ENCODE results near the gene NCKAP5.

NCKAP5 gene

DNA sequence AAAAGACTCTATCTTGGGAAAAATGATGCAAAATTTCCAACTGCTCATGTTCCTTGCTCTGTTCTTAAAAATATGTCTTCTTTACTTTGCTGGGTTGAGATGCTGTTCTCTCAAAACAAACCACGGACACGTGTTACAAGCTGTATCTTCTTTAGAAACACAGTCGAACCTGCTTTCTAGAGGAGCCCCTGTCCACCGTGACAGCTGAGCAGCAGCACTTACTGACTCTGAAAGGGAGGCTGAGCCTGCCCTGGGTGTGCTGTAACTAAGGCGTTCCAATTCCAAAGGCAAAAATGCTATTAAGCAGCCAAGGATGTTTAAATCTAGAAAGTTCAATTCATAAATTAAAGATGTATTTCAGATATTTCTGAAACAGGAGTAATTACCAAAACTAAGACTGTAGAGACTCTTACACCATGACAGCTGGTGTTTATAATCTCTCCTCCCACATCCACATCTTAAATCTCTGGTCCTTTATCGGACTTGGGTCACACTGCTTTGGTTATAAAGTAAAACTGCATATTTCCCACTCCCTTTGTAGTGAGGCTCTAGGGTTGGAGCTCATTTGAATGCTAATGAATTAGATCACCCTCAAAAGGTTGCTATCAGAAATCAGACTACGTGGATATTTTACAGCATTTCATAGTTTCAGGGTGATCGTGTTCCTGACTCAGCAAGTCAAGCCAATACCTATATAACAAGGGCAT is 617.1 kb downstream of the NCKAP5 start:
- H3K4me3 ChIP-seq (replicated peaks; ENCODE audit: low read depth, low read length) = no peak overlapping the region
- no peaks in the 10 kb centered on the region for H3K36me3 ChIP-seq (ENCODE audit: control insufficient read depth, insufficient read depth, low read length)
- no peak for DNase-seq (ENCODE audit: extremely low read depth, insufficient read length)
- TF ChIP-seq, protein P1, sequence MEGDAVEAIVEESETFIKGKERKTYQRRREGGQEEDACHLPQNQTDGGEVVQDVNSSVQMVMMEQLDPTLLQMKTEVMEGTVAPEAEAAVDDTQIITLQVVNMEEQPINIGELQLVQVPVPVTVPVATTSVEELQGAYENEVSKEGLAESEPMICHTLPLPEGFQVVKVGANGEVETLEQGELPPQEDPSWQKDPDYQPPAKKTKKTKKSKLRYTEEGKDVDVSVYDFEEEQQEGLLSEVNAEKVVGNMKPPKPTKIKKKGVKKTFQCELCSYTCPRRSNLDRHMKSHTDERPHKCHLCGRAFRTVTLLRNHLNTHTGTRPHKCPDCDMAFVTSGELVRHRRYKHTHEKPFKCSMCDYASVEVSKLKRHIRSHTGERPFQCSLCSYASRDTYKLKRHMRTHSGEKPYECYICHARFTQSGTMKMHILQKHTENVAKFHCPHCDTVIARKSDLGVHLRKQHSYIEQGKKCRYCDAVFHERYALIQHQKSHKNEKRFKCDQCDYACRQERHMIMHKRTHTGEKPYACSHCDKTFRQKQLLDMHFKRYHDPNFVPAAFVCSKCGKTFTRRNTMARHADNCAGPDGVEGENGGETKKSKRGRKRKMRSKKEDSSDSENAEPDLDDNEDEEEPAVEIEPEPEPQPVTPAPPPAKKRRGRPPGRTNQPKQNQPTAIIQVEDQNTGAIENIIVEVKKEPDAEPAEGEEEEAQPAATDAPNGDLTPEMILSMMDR (IDR thresholded peaks at IDR 0.05; ENCODE audit: insufficient read depth, low read length, poor library complexity, severe bottlenecking) = no peak
- H3K27me3 ChIP-seq (replicated peaks; ENCODE audit: control insufficient read depth, insufficient read depth, low read length) = no peaks in the 10 kb centered on the region

- Histone ChIP-seq H3K36me3 (ENCODE audit: control insufficient read depth, insufficient read depth, low read length) (no peaks in the 10 kb centered on the region), H3K4me3 (replicated peaks; ENCODE audit: low read depth, low read length) (no peak overlapping the region), H3K27me3 (replicated peaks; ENCODE audit: control insufficient read depth, insufficient read depth, low read length) (no peaks in the 10 kb centered on the region)
- TF ChIP-seq, protein P1 (IDR thresholded peaks at IDR 0.05; ENCODE audit: insufficient read depth, low read length, poor library complexity, severe bottlenecking) = no peak
- no peak for DNase-seq (ENCODE audit: extremely low read depth, insufficient read length)
Measured at GRCh38 chr2:132949108-132949507, 619.2 kb downstream of the NCKAP5 start.

- TF ChIP-seq, protein P1 (IDR thresholded peaks at IDR 0.05; ENCODE audit: insufficient read depth, low read length, poor library complexity, severe bottlenecking) = no peak
- no peaks in the 10 kb centered on the region for H3K36me3 ChIP-seq (ENCODE audit: control insufficient read depth, insufficient read depth, low read length)
- H3K4me3 ChIP-seq (replicated peaks; ENCODE audit: low read depth, low read length) = no peak overlapping the region
- DNase-seq (ENCODE audit: extremely low read depth, insufficient read length) = no peak
- no peaks in the 10 kb centered on the region for H3K27me3 ChIP-seq (replicated peaks; ENCODE audit: control insufficient read depth, insufficient read depth, low read length)
Measured at GRCh38 chr2:132948211-132948610, 620.1 kb downstream of the NCKAP5 start.

- DNase-seq (ENCODE audit: extremely low read depth, insufficient read length) = no peak
- TF ChIP-seq, protein P1 (IDR thresholded peaks at IDR 0.05; ENCODE audit: insufficient read depth, low read length, poor library complexity, severe bottlenecking) = no peak
- Histone ChIP-seq H3K27me3 (replicated peaks; ENCODE audit: control insufficient read depth, insufficient read depth, low read length) (no peaks in the 10 kb centered on the region), H3K4me3 (replicated peaks; ENCODE audit: low read depth, low read length) (no peak overlapping the region), H3K36me3 (ENCODE audit: control insufficient read depth, insufficient read depth, low read length) (no peaks in the 10 kb centered on the region)
Measured at GRCh38 chr2:132943829-132944228, 624.4 kb downstream of the NCKAP5 start.

DNA sequence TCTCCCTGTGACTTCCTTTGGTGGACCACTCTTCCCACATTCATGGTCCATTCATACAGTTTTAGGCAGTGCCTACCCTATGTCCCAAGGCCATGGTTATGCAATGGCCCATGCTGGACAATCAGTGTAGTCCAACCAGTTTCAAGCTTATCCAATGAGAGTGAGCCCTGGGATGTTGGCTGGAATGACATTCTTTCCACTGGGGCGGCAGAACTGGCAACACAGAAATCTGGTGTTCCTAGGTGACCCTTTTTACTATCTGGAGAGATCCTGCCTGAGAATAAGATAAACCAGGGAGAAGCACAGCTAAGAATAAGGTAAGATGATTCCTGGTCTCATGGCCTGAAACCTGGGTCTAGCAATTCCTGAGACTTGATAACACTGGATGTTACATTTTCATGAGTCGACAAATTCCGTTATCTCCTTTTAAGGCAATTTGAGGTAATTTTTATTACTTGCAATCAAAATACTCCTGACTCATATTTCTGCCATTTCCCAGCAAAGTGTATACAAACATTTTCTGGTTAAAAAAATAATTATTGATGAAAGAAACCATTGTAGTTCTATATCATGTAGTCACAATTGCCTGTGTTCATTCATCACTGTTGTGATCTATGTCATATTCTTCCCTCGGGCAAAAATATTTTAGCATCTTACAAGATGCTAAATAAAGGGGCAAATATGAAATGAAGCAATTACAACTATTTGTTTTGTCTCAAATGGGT is 626.8 kb downstream of the NCKAP5 start:
- TF ChIP-seq, protein P1 (IDR thresholded peaks at IDR 0.05; ENCODE audit: insufficient read depth, low read length, poor library complexity, severe bottlenecking) = no peak
- H3K27me3 ChIP-seq (replicated peaks; ENCODE audit: control insufficient read depth, insufficient read depth, low read length) = no peaks in the 10 kb centered on the region
- H3K4me3 ChIP-seq (replicated peaks; ENCODE audit: low read depth, low read length) = no peak overlapping the region
- no peaks in the 10 kb centered on the region for H3K36me3 ChIP-seq (ENCODE audit: control insufficient read depth, insufficient read depth, low read length)
- DNase-seq (ENCODE audit: extremely low read depth, insufficient read length) = no peak

All from GM06990 (cell line).